Measurements from ENCODE around the gene SUCNR1. TPM values are rescaled to one million over a fixed set of nuclear protein-coding genes. Genes with fewer than 3 reads are reported as not detected.
"Not testable (repeated sequence)": the region's sequence is repeated elsewhere in the genome, so short reads cannot be mapped to it uniquely, and the experiment has no call there.

SUCNR1 gene
- polyA plus RNA-seq, 4 donors = 0.78 to 11.4 (median 6.3) TPM

GRCh38 chr3:151871639-151872468, 1.6 kb upstream of the SUCNR1 start:
- DNase-seq (ENCODE audit: low read depth in 4 of 4, low spot score in 3 of 4) = no peak

GRCh38 chr3:151874079-151874478, 636 bp downstream of the SUCNR1 start:
- not testable (repeated sequence) for DNase-seq (ENCODE audit: low read depth in 4 of 4, low spot score in 3 of 4)

GRCh38 chr3:151875759-151876158, 2.3 kb downstream of the SUCNR1 start:
- DNase-seq (ENCODE audit: low read depth in 4 of 4, low spot score in 3 of 4) = no peak

- no peak for DNase-seq (ENCODE audit: low read depth in 4 of 4, low spot score in 3 of 4)
Observed at GRCh38 chr3:151877269-151877668, 3.8 kb downstream of the SUCNR1 start.

- DNase-seq (ENCODE audit: low read depth in 4 of 4, low spot score in 3 of 4) = no peak
Observed at GRCh38 chr3:151878465-151878864, 5.0 kb downstream of the SUCNR1 start.

- no peak for DNase-seq (ENCODE audit: low read depth in 4 of 4, low spot score in 3 of 4)
Observed at GRCh38 chr3:151879037-151879436, 5.6 kb downstream of the SUCNR1 start.

GRCh38 chr3:151879679-151880415, 6.4 kb downstream of the SUCNR1 start:
- no peak for DNase-seq (ENCODE audit: low read depth in 4 of 4, low spot score in 3 of 4)

GRCh38 chr3:151880416-151880690, 6.9 kb downstream of the SUCNR1 start:
- no peak for DNase-seq (ENCODE audit: low read depth in 4 of 4, low spot score in 3 of 4)

- DNase-seq (ENCODE audit: low read depth in 4 of 4, low spot score in 3 of 4) = no peak
Observed at GRCh38 chr3:151881137-151881536, 7.7 kb downstream of the SUCNR1 start.

GRCh38 chr3:151885397-151885796, 12.0 kb downstream of the SUCNR1 start:
- DNase-seq (ENCODE audit: low read depth in 4 of 4, low spot score in 3 of 4) = not testable (repeated sequence)

- not testable (repeated sequence) for DNase-seq (ENCODE audit: low read depth in 4 of 4, low spot score in 3 of 4)
Observed at GRCh38 chr3:151887450-151888211, 14.2 kb downstream of the SUCNR1 start.

- no peak for DNase-seq (ENCODE audit: low read depth in 4 of 4, low spot score in 3 of 4)
Observed at GRCh38 chr3:151890721-151891141, 17.3 kb downstream of the SUCNR1 start.

- no peak for DNase-seq (ENCODE audit: low read depth in 4 of 4, low spot score in 3 of 4)
Observed at GRCh38 chr3:151891721-151892120, 18.3 kb downstream of the SUCNR1 start.

GRCh38 chr3:151894219-151894618, 20.8 kb downstream of the SUCNR1 start:
- no peak for DNase-seq (ENCODE audit: low read depth in 4 of 4, low spot score in 3 of 4)

GRCh38 chr3:151895478-151896241, 22.2 kb downstream of the SUCNR1 start:
- no peak for DNase-seq (ENCODE audit: low read depth in 4 of 4, low spot score in 3 of 4)

GRCh38 chr3:151896246-151897012, 23.0 kb downstream of the SUCNR1 start:
- no peak for DNase-seq (ENCODE audit: low read depth in 4 of 4, low spot score in 3 of 4)

- not testable (repeated sequence) for DNase-seq (ENCODE audit: low read depth in 4 of 4, low spot score in 3 of 4)
Observed at GRCh38 chr3:151898121-151898520, 24.7 kb downstream of the SUCNR1 start.

GRCh38 chr3:151898564-151899261, 25.3 kb downstream of the SUCNR1 start:
- DNase-seq (ENCODE audit: low read depth in 4 of 4, low spot score in 3 of 4) = not testable (repeated sequence)

- DNase-seq (ENCODE audit: low read depth in 4 of 4, low spot score in 3 of 4) = no peak
Observed at GRCh38 chr3:151899996-151900395, 26.6 kb downstream of the SUCNR1 start.
